ENCODE measurements around the gene ARHGAP29.

ARHGAP29 gene

DNA sequence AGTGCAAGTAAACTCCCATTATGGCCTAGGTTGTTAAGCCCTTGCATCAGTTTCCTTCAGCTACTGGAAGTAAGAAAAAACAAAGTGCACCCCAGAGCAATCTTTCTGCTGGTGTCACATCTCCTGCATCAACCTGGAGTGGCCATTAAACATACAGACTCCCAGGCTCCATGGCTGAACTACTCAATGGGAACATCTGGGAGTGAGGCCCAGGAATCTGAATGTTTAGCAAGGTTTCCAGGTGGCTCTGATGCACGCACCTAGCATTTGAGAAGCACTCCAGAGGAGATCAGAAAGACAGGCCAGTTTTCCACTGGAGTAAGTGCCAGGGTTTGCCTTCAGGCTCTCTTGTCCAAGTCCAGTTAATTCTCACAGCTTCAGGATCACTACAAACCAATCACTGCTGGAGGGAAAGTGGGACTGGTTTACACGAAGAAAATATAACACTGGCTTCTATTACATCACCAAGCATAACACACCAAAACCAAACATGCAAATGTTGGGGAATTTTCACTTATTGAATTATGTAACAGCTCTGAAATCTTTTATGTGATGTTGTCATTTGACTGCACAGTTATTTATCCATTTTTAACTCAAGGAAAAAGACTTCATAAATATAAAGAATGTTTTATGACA lies 94.1 kb downstream of the ARHGAP29 start:
- TF ChIP-seq YY1 (IDR thresholded peaks at IDR 0.05; ENCODE audit: insufficient read depth, insufficient read length) (no peak), ZNF274 (IDR thresholded peaks at IDR 0.05; ENCODE audit: low read depth, low read length) (no peak), SUZ12 (IDR thresholded peaks at IDR 0.05; ENCODE audit: extremely low read depth, insufficient read depth, insufficient read length) (no peak)
- DNase-seq (ENCODE audit: low read depth, low spot score): no peak
- Histone ChIP-seq H3K9ac (ENCODE audit: insufficient read length, low read depth) (no peak overlapping the region), H3K9me3 (ENCODE audit: insufficient read depth, low read length) (no peaks in the 10 kb centered on the region), H3K4me1 (ENCODE audit: insufficient read depth, insufficient read length) (peaks cover 2% of the 10 kb centered on the region), H3K4me3 (ENCODE audit: insufficient read length, low read depth) (no peak overlapping the region), H3K36me3 (ENCODE audit: insufficient read depth, insufficient read length, low read length) (no peaks in the 10 kb centered on the region), H3K27me3 (ENCODE audit: insufficient read depth, insufficient read length) (no peaks in the 10 kb centered on the region)

DNA sequence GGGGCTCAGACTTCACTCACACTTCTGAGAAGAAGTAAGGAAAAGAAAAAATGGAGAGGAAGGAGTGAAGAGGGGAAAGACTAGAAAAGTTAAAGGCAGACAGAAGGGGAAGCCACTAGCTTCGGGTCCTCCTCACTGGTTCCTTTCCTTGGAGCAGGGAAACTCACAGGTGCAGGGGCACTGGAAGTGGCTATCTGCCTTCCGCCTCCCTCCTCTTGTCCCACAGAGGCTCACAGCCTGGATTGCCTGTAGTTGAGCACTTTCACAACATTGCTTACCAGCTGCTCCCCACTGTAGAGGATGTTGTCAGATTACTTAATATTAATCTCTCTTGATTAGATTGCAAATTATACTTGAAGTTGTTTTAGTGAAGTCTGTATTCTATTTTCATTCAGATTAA lies 94.8 kb downstream of the ARHGAP29 start:
- H3K27me3 ChIP-seq (ENCODE audit: insufficient read depth, insufficient read length): no peaks in the 10 kb centered on the region
- no peak overlapping the region for H3K9ac ChIP-seq (ENCODE audit: insufficient read length, low read depth)
- TF ChIP-seq YY1 (IDR thresholded peaks at IDR 0.05; ENCODE audit: insufficient read depth, insufficient read length) (no peak), SUZ12 (IDR thresholded peaks at IDR 0.05; ENCODE audit: extremely low read depth, insufficient read depth, insufficient read length) (no peak), ZNF274 (IDR thresholded peaks at IDR 0.05; ENCODE audit: low read depth, low read length) (no peak)
- H3K4me1 ChIP-seq (ENCODE audit: insufficient read depth, insufficient read length): peaks cover 2% of the 10 kb centered on the region
- H3K4me3 ChIP-seq (ENCODE audit: insufficient read length, low read depth): no peak overlapping the region
- no peaks in the 10 kb centered on the region for H3K36me3 ChIP-seq (ENCODE audit: insufficient read depth, insufficient read length, low read length)
- no peak for DNase-seq (ENCODE audit: low read depth, low spot score)
- no peaks in the 10 kb centered on the region for H3K9me3 ChIP-seq (ENCODE audit: insufficient read depth, low read length)

- Histone ChIP-seq H3K36me3 (ENCODE audit: insufficient read depth, insufficient read length, low read length) (no peaks in the 10 kb centered on the region), H3K4me1 (ENCODE audit: insufficient read depth, insufficient read length) (peaks cover 2% of the 10 kb centered on the region), H3K27me3 (ENCODE audit: insufficient read depth, insufficient read length) (no peaks in the 10 kb centered on the region), H3K4me3 (ENCODE audit: insufficient read length, low read depth) (no peak overlapping the region), H3K9ac (ENCODE audit: insufficient read length, low read depth) (no peak overlapping the region), H3K9me3 (ENCODE audit: insufficient read depth, low read length) (no peaks in the 10 kb centered on the region)
- TF ChIP-seq ZNF274 (IDR thresholded peaks at IDR 0.05; ENCODE audit: low read depth, low read length) (no peak), SUZ12 (IDR thresholded peaks at IDR 0.05; ENCODE audit: extremely low read depth, insufficient read depth, insufficient read length) (no peak), YY1 (IDR thresholded peaks at IDR 0.05; ENCODE audit: insufficient read depth, insufficient read length) (no peak)
- DNase-seq (ENCODE audit: low read depth, low spot score): no peak
These were observed 95.4 kb downstream of the ARHGAP29 start for GRCh38 chr1:94142022-94142421.

GRCh38 chr1:94132111-94132510 lies 105.3 kb downstream of the ARHGAP29 start:
- no peak for DNase-seq (ENCODE audit: low read depth, low spot score)
- no peak overlapping the region for H3K4me3 ChIP-seq (ENCODE audit: insufficient read length, low read depth)
- H3K9me3 ChIP-seq (ENCODE audit: insufficient read depth, low read length): peaks cover 18% of the 10 kb centered on the region
- no peaks in the 10 kb centered on the region for H3K27me3 ChIP-seq (ENCODE audit: insufficient read depth, insufficient read length)
- TF ChIP-seq YY1 (IDR thresholded peaks at IDR 0.05; ENCODE audit: insufficient read depth, insufficient read length) (no peak), ZNF274 (IDR thresholded peaks at IDR 0.05; ENCODE audit: low read depth, low read length) (no peak), SUZ12 (IDR thresholded peaks at IDR 0.05; ENCODE audit: extremely low read depth, insufficient read depth, insufficient read length) (no peak)
- no peak overlapping the region for H3K9ac ChIP-seq (ENCODE audit: insufficient read length, low read depth)
- H3K4me1 ChIP-seq (ENCODE audit: insufficient read depth, insufficient read length): peaks cover 3% of the 10 kb centered on the region
- no peaks in the 10 kb centered on the region for H3K36me3 ChIP-seq (ENCODE audit: insufficient read depth, insufficient read length, low read length)

- H3K9me3 ChIP-seq (ENCODE audit: insufficient read depth, low read length): peaks cover 18% of the 10 kb centered on the region
- H3K4me1 ChIP-seq (ENCODE audit: insufficient read depth, insufficient read length): peaks cover 3% of the 10 kb centered on the region
- TF ChIP-seq ZNF274 (IDR thresholded peaks at IDR 0.05; ENCODE audit: low read depth, low read length) (no peak), YY1 (IDR thresholded peaks at IDR 0.05; ENCODE audit: insufficient read depth, insufficient read length) (no peak), SUZ12 (IDR thresholded peaks at IDR 0.05; ENCODE audit: extremely low read depth, insufficient read depth, insufficient read length) (no peak)
- no peak overlapping the region for H3K4me3 ChIP-seq (ENCODE audit: insufficient read length, low read depth)
- no peak overlapping the region for H3K9ac ChIP-seq (ENCODE audit: insufficient read length, low read depth)
- no peak for DNase-seq (ENCODE audit: low read depth, low spot score)
- H3K36me3 ChIP-seq (ENCODE audit: insufficient read depth, insufficient read length, low read length): no peaks in the 10 kb centered on the region
- H3K27me3 ChIP-seq (ENCODE audit: insufficient read depth, insufficient read length): no peaks in the 10 kb centered on the region
These were observed 106.4 kb downstream of the ARHGAP29 start for GRCh38 chr1:94130851-94131595.

GRCh38 chr1:94126651-94127050 lies 110.7 kb downstream of the ARHGAP29 start:
- Histone ChIP-seq H3K4me1 (ENCODE audit: insufficient read depth, insufficient read length) (peaks cover 3% of the 10 kb centered on the region), H3K4me3 (ENCODE audit: insufficient read length, low read depth) (no peak overlapping the region)
- no peak for DNase-seq (ENCODE audit: low read depth, low spot score)

DNA sequence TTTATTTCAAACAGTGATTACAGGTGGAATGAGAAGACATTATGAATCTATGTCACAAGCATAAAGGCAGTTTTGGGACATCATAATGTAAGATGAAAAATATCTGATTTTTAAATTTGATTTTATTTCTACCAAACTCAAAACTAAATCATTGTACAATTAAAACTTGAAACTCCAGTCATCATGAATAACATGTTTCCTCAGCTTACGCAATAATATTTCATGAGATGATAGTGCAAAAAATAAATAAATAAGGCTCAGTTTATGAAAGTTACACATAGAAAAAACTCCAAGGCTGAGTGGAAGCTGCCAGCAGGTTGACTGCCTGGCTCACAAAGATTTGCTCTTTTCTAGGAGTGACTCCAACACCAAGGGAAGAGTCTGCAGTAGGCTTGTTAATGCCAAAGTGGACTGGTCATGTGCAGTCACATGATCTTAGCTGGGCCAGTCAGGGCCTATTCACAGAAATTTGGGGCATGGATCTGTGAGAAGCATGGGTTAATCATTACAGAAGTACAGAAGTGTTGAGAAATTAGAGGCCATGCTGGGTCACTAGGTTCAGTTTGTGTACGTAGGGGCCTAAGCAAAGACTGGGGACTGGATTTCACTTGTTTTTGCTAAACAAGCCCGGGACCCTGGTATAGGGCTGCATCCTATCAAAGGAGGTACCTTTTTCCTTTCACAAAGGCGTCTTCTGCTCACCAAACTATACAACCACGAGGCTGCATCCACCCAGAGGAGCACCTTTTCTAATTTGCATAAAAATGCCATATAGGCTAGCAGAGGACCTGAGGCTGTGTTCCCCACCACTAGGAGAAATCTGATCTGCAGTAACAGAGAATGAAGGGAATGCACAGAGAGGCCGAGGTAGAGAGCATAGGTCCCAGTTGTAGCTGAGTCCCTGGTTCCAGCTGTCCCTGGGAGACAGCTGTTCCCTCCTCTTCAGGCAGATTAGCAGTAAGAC lies 111.6 kb downstream of the ARHGAP29 start:
- no peak for DNase-seq (ENCODE audit: low read depth, low spot score)
- Histone ChIP-seq H3K9ac (ENCODE audit: insufficient read length, low read depth) (no peak overlapping the region), H3K4me1 (ENCODE audit: insufficient read depth, insufficient read length) (no peaks in the 10 kb centered on the region), H3K4me3 (ENCODE audit: insufficient read length, low read depth) (no peak overlapping the region), H3K9me3 (ENCODE audit: insufficient read depth, low read length) (no peaks in the 10 kb centered on the region), H3K27me3 (ENCODE audit: insufficient read depth, insufficient read length) (no peaks in the 10 kb centered on the region), H3K36me3 (ENCODE audit: insufficient read depth, insufficient read length, low read length) (no peaks in the 10 kb centered on the region)
- TF ChIP-seq ZNF274 (IDR thresholded peaks at IDR 0.05; ENCODE audit: low read depth, low read length): no peak
- no peak for TF ChIP-seq YY1 (IDR thresholded peaks at IDR 0.05; ENCODE audit: insufficient read depth, insufficient read length)
- TF ChIP-seq SUZ12 (IDR thresholded peaks at IDR 0.05; ENCODE audit: extremely low read depth, insufficient read depth, insufficient read length): no peak

More at GRCh38 chr1:94126651-94127050, 110.7 kb downstream of the ARHGAP29 start:
- H3K27me3 ChIP-seq (ENCODE audit: insufficient read depth, insufficient read length): no peaks in the 10 kb centered on the region
- TF ChIP-seq ZNF274 (IDR thresholded peaks at IDR 0.05; ENCODE audit: low read depth, low read length): no peak
- H3K9me3 ChIP-seq (ENCODE audit: insufficient read depth, low read length): no peaks in the 10 kb centered on the region
- no peaks in the 10 kb centered on the region for H3K36me3 ChIP-seq (ENCODE audit: insufficient read depth, insufficient read length, low read length)
- H3K9ac ChIP-seq (ENCODE audit: insufficient read length, low read depth): no peak overlapping the region

All from NT2/D1 (cell line).